Stimulated activated naive B cell treated with anti-CD40 and anti-IgM and Interleukin-4, amounts not matched to agents 10 μg/mL and 1 μg/mL and 100 μg/mL, for 72 hours (primary cell): Measurements from ENCODE around the gene USP15.
"Not testable (repeated sequence)": the region's sequence is repeated elsewhere in the genome, so short reads cannot be mapped to it uniquely, and the experiment has no call there.

ENCODE experiments used
- ATAC-seq, 2 donors: fragments of 150-1000 bp; cut with Tn5 transposase; replicated peaks; 2 replicates each; pipeline ENCODE4 v1.10.0; 2021; ENCODE audit warnings: moderate library complexity in 1 of 2
- DNase-seq: peaks from one replicate; pipeline ENCODE4 v3.0.0; 2021
- H3K27ac Mint-ChIP-seq: one replicate; pipeline ENCODE4 v1.8.0; 2022; ENCODE audit warnings: mild to moderate bottlenecking, mixed read lengths
- H3K27me3 Mint-ChIP-seq, 2 donors: one replicate each; pipeline ENCODE4 v1.8.0; 2022; ENCODE audit warnings: mixed read lengths in 2 of 2
- H3K36me3 Mint-ChIP-seq, 2 donors: one replicate each; pipeline ENCODE4 v1.8.0; 2022; ENCODE audit warnings: mixed read lengths in 2 of 2, mild to moderate bottlenecking in 1 of 2
- H3K4me1 Mint-ChIP-seq, 2 donors: one replicate each; pipeline ENCODE4 v1.8.0; 2022; ENCODE audit warnings: mixed read lengths in 2 of 2, mild to moderate bottlenecking in 1 of 2
- H3K4me3 Mint-ChIP-seq, 2 donors: one replicate each; pipeline ENCODE4 v1.8.0; 2022; ENCODE audit warnings: mild to moderate bottlenecking in 2 of 2, mixed read lengths in 2 of 2, moderate library complexity in 1 of 2
- H3K9me3 Mint-ChIP-seq, 2 donors: one replicate each; pipeline ENCODE4 v1.8.0; 2022; ENCODE audit warnings: mixed read lengths in 2 of 2, mild to moderate bottlenecking in 1 of 2

USP15 gene

GRCh38 chr12:62368430-62369223 is 108.4 kb downstream of the USP15 start:
- H3K36me3 Mint-ChIP-seq = peaks cover 54 to 65% of the 10 kb centered on the region in 2 donors
- H3K27ac Mint-ChIP-seq, H3K4me3 Mint-ChIP-seq, H3K27me3 Mint-ChIP-seq, ATAC-seq, DNase-seq: not testable (repeated sequence)
- peaks cover 6 to 17% of the 10 kb centered on the region in 2 donors for H3K9me3 Mint-ChIP-seq
- peaks cover 14 to 51% of the 10 kb centered on the region in 2 donors for H3K4me1 Mint-ChIP-seq

DNA sequence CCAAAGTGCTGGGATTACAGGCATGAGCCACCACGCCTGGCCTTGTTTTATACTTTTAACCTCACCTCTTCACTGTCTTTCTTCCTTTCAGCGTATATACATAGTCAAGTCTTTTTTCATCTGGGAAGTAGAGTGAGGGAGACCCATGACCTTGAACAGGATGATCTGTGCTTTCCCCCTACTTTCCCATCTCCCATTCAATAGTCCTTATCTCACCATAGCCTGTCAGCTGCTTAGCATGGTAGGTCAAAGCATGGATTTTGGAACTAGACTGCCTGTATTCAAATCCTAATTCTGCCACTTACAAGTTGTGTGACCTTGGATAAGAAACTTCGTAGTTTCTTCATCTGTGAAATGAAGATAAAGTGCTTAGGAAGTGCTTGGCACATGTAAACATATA is 110.0 kb downstream of the USP15 start:
- no peak for ATAC-seq
- Mint-ChIP-seq H3K36me3 (peaks cover 42 to 50% of the 10 kb centered on the region in 2 donors), H3K27me3 (no peaks in the 10 kb centered on the region), H3K4me3 (no peak overlapping the region), H3K27ac (no peak overlapping the region), H3K4me1 (peaks cover 14 to 44% of the 10 kb centered on the region in 2 donors), H3K9me3 (peaks cover 4 to 7% of the 10 kb centered on the region in 2 donors)
- DNase-seq = no peak

DNA sequence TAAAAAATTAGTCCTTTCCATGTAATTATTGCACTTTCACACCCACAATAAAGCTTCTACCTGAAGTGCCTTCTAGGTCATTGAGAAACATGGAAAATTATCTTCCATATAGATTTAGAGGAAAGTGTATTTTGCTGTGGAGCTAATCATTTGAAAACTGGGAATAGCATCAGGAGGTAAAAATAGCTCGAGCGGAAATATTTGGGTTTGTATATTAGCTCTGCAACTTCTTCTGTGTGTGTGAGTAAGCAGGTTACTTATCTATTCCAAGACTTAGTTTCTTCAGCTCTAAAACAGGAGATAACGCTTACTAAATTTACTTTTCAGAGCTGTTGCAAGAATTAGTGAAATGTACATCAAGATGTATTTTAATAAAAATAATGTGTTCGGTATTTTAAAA is 111.5 kb downstream of the USP15 start:
- Mint-ChIP-seq H3K9me3 (peaks cover 0 to 2% of the 10 kb centered on the region in 2 donors), H3K4me1 (peaks cover 5 to 33% of the 10 kb centered on the region in 2 donors), H3K4me3 (no peak overlapping the region), H3K27ac (no peak overlapping the region), H3K36me3 (peaks cover 30 to 43% of the 10 kb centered on the region in 2 donors), H3K27me3 (no peaks in the 10 kb centered on the region)
- ATAC-seq (no peak), DNase-seq (no peak)

GRCh38 chr12:62372134-62372533 is 111.9 kb downstream of the USP15 start:
- ATAC-seq = no peak
- DNase-seq = no peak
- Mint-ChIP-seq H3K4me3 (no peak overlapping the region), H3K27me3 (no peaks in the 10 kb centered on the region), H3K9me3 (no peaks in the 10 kb centered on the region), H3K36me3 (peaks cover 25 to 39% of the 10 kb centered on the region in 2 donors), H3K27ac (no peak overlapping the region), H3K4me1 (peaks cover 5 to 30% of the 10 kb centered on the region in 2 donors)

- H3K36me3 Mint-ChIP-seq = peaks cover 19 to 34% of the 10 kb centered on the region in 2 donors
- no peak for ATAC-seq
- H3K27me3 Mint-ChIP-seq = no peaks in the 10 kb centered on the region
- no peak overlapping the region for H3K27ac Mint-ChIP-seq
- no peaks in the 10 kb centered on the region for H3K9me3 Mint-ChIP-seq
- peaks cover 2 to 25% of the 10 kb centered on the region in 2 donors for H3K4me1 Mint-ChIP-seq
- H3K4me3 Mint-ChIP-seq = no peak overlapping the region
- no peak for DNase-seq
Measured at GRCh38 chr12:62372825-62373224, 112.6 kb downstream of the USP15 start.

GRCh38 chr12:62375603-62376002 is 115.4 kb downstream of the USP15 start:
- ATAC-seq = no peak
- Mint-ChIP-seq H3K4me3 (no peak overlapping the region), H3K27ac (no peak overlapping the region), H3K9me3 (no peaks in the 10 kb centered on the region), H3K36me3 (peaks cover 7 to 19% of the 10 kb centered on the region in 2 donors), H3K4me1 (peaks cover 3 to 21% of the 10 kb centered on the region in 2 donors), H3K27me3 (no peaks in the 10 kb centered on the region)
- DNase-seq = no peak

- peaks cover 7 to 24% of the 10 kb centered on the region in 2 donors for H3K36me3 Mint-ChIP-seq
- no peaks in the 10 kb centered on the region for H3K27me3 Mint-ChIP-seq
- no peak for ATAC-seq
- peaks cover 3 to 13% of the 10 kb centered on the region in 2 donors for H3K4me1 Mint-ChIP-seq
- no peak overlapping the region for H3K4me3 Mint-ChIP-seq
- no peak for DNase-seq
- no peaks in the 10 kb centered on the region for H3K9me3 Mint-ChIP-seq
- no peak overlapping the region for H3K27ac Mint-ChIP-seq
Measured at GRCh38 chr12:62379026-62379722, 119.0 kb downstream of the USP15 start.

- H3K27ac Mint-ChIP-seq = no peak overlapping the region
- H3K27me3 Mint-ChIP-seq = no peaks in the 10 kb centered on the region
- no peaks in the 10 kb centered on the region for H3K9me3 Mint-ChIP-seq
- H3K36me3 Mint-ChIP-seq = peaks cover 7 to 24% of the 10 kb centered on the region in 2 donors
- no peak for ATAC-seq
- H3K4me3 Mint-ChIP-seq = no peak overlapping the region
- no peak for DNase-seq
- peaks cover 3 to 13% of the 10 kb centered on the region in 2 donors for H3K4me1 Mint-ChIP-seq
Measured at GRCh38 chr12:62379723-62380045, 119.5 kb downstream of the USP15 start.

- H3K4me1 Mint-ChIP-seq = peaks cover 3 to 7% of the 10 kb centered on the region in 2 donors
- no peak for DNase-seq
- H3K36me3 Mint-ChIP-seq = peaks cover 9 to 17% of the 10 kb centered on the region in 2 donors
- no peak overlapping the region for H3K4me3 Mint-ChIP-seq
- no peak overlapping the region for H3K27ac Mint-ChIP-seq
- H3K9me3 Mint-ChIP-seq = no peaks in the 10 kb centered on the region
- no peak for ATAC-seq
- H3K27me3 Mint-ChIP-seq = no peaks in the 10 kb centered on the region
Measured at GRCh38 chr12:62382526-62382925, 122.3 kb downstream of the USP15 start.

- peaks cover 33 to 50% of the 10 kb centered on the region in 2 donors for H3K36me3 Mint-ChIP-seq
- no peak overlapping the region for H3K4me3 Mint-ChIP-seq
- H3K9me3 Mint-ChIP-seq = no peaks in the 10 kb centered on the region
- H3K4me1 Mint-ChIP-seq = peaks cover 2 to 17% of the 10 kb centered on the region in 2 donors
- no peak for DNase-seq
- H3K27me3 Mint-ChIP-seq = no peaks in the 10 kb centered on the region
- H3K27ac Mint-ChIP-seq = no peak overlapping the region
- no peak for ATAC-seq
Measured at GRCh38 chr12:62396750-62397149, 136.5 kb downstream of the USP15 start.

DNA sequence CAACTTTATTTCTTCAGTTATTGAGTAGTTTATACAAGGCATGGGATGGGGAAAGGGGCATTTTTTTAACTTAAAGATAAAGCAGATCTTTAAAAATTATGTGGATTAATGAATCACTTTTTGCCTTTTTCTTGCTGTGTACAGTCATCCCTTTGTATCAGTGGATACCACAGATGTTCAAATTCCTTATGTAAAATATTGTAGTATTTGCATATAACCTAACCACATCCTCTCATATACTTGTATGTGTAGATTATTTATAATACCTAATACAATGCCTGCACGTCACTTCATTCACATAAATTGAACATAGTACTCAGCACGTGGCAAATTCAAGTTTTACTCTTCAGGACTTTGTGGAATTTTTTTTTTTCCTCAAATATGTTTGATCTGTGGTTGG is 139.9 kb downstream of the USP15 start:
- Mint-ChIP-seq H3K4me3 (no peak overlapping the region), H3K36me3 (peaks cover 42 to 54% of the 10 kb centered on the region in 2 donors), H3K4me1 (peaks cover 7 to 24% of the 10 kb centered on the region in 2 donors), H3K27ac (no peak overlapping the region), H3K27me3 (no peaks in the 10 kb centered on the region), H3K9me3 (no peaks in the 10 kb centered on the region)
- DNase-seq (no peak), ATAC-seq (peak; percentile 38 to 52)

GRCh38 chr12:62401631-62402030 is 141.4 kb downstream of the USP15 start:
- Mint-ChIP-seq H3K27ac (no peak overlapping the region), H3K4me1 (peaks cover 7 to 24% of the 10 kb centered on the region in 2 donors), H3K36me3 (peaks cover 37 to 45% of the 10 kb centered on the region in 2 donors), H3K9me3 (no peaks in the 10 kb centered on the region), H3K4me3 (no peak overlapping the region), H3K27me3 (no peaks in the 10 kb centered on the region)
- no peak for DNase-seq
- no peak for ATAC-seq

DNA sequence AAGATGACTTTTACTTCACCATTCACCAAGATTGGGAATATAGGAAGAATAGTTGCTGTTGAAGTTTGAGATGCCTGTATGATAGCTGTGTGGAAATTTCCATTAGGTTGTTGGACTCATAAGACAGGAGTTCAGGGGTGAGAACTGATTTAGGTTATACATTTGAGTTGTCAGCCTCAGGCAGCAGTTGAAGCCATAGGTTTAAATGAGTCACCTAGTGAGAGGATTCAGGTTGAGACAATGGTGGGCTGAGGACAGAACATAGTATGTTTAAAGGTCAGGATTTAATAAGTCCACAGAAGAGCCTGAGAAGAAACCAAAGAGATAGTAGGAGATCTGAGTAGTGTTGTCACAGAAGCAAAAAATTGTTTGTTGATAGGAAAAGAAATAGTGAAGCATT is 142.8 kb downstream of the USP15 start:
- H3K27ac Mint-ChIP-seq = no peak overlapping the region

DNA sequence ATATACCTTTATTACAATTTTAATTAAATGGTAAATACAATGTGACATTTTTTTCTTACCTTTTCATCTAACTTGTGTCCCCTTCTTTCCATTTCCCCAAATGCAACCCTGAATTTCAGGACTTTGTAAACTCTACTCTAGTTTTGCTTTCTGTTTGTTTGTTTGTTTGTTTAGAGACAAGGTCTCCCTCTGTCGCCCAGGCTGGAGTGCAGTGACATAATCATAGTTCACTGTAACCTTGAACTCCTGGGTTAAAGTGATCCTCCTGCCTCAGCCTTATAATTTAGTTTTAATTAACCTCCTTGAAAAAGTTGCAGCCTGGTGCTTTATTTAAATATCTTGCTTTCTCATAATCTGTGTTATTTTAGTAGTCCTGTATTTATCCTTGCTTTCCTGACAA is 147.4 kb downstream of the USP15 start:
- no peaks in the 10 kb centered on the region for H3K9me3 Mint-ChIP-seq
- peaks cover 2 to 3% of the 10 kb centered on the region in 2 donors for H3K4me1 Mint-ChIP-seq
- no peak overlapping the region for H3K27ac Mint-ChIP-seq
- no peaks in the 10 kb centered on the region for H3K27me3 Mint-ChIP-seq
- ATAC-seq = no peak
- DNase-seq = no peak
- peaks cover 25 to 28% of the 10 kb centered on the region in 2 donors for H3K36me3 Mint-ChIP-seq
- H3K4me3 Mint-ChIP-seq = no peak overlapping the region

More for the DNA sequence above, 142.8 kb downstream of the USP15 start:
- Mint-ChIP-seq H3K9me3 (no peaks in the 10 kb centered on the region), H3K4me1 (peaks cover 7 to 23% of the 10 kb centered on the region in 2 donors), H3K27me3 (no peaks in the 10 kb centered on the region), H3K4me3 (no peak overlapping the region), H3K36me3 (peaks cover 37 to 43% of the 10 kb centered on the region in 2 donors)
- DNase-seq = no peak
- ATAC-seq = peak in 1 of 2 donors; percentile 34

DNA sequence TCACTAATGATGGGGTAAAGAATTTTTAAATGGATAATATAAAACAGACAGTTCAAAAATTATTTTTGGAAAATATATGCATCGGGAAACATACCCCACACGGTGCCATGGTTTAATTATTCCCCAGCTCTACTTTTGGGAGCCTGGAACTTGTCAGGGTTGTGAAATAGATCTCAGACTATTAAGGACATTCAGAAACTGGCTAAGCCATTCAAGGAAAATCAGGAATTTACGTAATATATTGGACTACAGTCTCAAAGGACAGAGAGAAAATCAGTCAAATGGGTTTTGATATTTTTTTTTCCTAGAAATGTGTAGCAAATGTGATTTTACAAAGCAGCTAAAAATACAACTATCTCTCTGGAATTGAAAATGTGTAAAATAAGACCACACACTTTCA is 148.9 kb downstream of the USP15 start:
- no peaks in the 10 kb centered on the region for H3K27me3 Mint-ChIP-seq
- no peak for DNase-seq
- H3K4me3 Mint-ChIP-seq = no peak overlapping the region
- no peaks in the 10 kb centered on the region for H3K4me1 Mint-ChIP-seq
- peaks cover 19 to 25% of the 10 kb centered on the region in 2 donors for H3K36me3 Mint-ChIP-seq
- peaks cover 0 to 2% of the 10 kb centered on the region in 2 donors for H3K9me3 Mint-ChIP-seq
- no peak for ATAC-seq
- no peak overlapping the region for H3K27ac Mint-ChIP-seq
